HG03097 (cell line): ENCODE data around the gene RNF150.
"Not testable (repeated sequence)": the region's sequence is repeated elsewhere in the genome, so short reads cannot be mapped to it uniquely, and the experiment has no call there.

ENCODE experiments used
- ATAC-seq: cut with Tn5 transposase; IDR thresholded peaks from one replicate; pipeline ENCODE4 v1.9.1; 2021; ENCODE audit not compliant: unreplicated experiment, low FRiP score

Gene RNF150

DNA sequence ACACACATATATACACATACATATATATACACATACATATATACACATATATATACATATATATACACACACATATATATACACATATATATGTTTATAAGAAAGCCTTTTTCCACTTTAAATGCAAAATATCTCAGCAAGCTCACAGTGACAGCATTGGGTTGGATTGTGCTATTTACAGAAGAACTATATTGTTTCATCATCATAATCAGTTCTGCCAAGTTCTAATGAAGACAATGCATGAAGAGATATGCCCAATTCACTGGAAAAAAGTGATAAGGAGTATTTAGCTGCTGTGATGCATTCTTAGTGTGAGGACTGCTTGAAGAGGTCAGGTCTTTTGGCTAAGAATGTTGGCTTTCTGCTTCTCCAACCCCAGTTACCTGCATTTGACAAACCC lies 54.4 kb downstream of the RNF150 start:
- no peak for ATAC-seq

DNA sequence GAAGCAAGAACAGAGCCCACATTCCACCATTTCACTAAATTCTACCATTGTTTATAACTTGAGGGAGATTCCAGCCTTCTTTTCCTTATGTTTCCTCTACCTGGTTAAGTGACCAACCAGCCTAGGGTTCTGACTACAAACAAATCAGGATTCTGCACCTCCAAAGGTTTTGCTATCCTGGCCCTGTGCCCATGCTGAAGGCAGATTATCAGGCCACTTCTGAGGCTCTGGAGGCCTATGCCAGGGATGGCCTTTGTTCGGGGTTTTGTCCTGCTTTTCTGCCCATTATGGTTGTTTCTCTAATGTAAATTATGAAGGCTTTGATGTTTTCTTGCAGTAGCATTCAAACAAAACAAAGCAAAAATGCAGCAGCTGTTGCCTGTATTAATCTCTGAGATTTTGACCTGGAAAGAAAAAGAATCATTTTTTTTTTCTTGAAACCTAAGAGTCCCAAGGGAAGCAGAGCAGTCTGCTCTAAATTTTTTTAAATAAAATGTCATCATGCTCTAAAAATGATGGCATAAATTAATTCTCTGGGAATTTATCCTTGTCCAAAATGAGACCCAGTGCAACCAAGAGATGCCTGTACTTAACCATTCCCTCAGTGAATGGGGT lies 55.6 kb downstream of the RNF150 start:
- ATAC-seq, result no peak

DNA sequence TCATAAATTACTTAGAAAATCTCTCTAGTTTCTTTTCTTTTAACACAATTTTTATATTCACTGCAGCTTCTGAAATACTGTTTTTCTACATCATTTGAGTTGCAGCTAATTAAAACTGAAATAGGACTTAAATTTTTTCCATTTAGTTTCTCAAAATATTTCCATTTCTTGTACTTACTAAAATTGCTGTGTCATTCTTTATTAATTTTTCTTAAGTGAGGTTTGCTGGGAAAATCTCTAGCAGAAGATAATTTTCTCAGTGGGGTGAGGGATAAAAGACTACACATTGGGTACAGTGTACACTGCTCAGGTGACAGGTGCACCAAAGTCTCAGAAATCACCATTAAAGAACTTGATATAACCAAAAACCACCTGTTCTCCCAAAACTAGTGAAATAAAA lies 57.7 kb downstream of the RNF150 start:
- ATAC-seq, result no peak

DNA sequence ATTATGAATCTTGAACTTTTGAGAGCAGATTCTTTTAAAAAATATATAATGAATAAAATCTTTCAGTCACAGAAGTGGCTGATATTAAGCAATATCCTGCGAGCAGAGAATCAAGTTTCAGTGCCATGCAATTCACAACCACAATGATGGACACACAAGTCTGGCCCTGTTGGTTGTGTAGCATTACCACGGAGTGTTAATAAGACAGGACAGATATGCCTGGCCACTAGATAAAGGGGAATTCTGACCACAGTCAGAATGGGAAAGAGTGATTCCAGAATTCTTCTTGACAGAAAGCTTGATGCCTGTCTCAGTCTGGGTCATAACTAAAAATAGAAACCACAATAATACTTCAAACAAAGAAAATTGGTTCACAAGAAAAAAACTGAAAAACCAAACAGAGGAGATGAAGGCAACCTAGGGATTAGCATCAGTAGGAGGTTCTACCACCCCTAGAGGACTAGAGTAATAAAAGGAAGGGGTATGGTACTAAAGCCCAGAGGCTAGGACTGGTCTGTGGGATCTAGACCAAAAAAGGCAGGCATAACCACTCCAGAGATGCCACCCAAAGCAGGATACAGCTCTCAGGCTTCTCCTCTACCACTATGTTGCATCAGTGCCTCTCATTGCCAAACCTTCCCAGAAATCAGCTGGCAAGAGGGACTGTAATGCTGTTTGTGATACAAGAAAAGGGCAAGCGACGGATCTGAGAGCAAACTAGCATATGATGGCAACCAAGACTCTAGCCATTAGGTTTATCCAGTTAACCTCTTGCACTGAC lies 59.0 kb downstream of the RNF150 start:
- no peak for ATAC-seq

DNA sequence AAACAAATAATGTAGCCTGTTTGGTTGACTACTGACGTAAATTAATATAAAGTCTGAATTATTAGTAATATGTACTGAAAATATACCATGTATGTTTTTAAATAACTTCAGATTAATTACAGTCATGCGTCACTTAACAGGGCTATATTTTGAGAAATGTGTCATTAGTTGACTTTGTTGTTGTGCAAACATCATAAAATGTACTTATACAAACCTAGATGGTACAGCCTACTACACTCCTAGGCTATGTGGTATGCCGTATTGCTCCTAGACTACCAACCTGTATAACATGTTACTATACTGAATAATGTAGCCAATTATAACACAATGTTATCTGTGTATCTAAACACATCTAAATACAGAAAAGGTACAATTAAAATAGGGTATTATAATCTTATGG lies 66.6 kb downstream of the RNF150 start:
- ATAC-seq, result no peak

DNA sequence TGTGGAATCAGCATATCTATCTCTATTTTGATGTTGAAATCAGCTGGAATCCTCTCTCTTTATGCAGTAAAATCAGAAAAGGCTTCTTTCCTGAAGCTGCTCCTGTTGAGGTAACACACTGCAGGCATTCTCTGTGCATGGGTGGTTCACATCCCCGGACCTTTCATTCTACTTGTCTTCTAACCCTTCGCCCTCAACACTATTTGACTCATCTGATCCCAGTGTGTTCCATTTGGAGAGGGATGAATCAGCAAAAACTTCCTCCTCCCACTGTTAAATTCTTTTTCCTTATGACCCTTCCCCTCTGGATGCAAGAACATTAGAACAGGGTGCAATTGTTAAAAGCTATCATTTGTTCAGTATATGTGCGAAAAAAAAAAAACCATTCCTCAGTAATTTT lies 67.4 kb downstream of the RNF150 start:
- no peak for ATAC-seq

DNA sequence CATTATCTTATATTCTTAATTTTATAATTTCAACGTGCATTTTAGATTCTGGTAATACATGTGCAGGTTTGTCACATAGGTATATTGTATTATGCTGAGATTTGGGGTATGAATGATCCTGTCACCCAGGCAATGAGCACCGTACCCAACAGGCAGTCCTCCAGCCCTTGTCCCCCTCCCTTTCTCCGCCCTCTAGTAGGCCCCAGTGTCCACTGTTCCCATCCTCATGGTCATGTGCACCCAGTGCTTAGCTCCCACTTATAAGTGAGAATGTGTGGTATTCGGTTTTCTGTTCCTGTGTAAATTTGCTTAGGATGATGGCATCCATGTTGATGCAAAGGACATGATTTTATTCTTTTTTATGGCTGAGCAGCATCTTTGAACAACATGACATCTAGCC lies 70.6 kb downstream of the RNF150 start:
- ATAC-seq, result no peak

DNA sequence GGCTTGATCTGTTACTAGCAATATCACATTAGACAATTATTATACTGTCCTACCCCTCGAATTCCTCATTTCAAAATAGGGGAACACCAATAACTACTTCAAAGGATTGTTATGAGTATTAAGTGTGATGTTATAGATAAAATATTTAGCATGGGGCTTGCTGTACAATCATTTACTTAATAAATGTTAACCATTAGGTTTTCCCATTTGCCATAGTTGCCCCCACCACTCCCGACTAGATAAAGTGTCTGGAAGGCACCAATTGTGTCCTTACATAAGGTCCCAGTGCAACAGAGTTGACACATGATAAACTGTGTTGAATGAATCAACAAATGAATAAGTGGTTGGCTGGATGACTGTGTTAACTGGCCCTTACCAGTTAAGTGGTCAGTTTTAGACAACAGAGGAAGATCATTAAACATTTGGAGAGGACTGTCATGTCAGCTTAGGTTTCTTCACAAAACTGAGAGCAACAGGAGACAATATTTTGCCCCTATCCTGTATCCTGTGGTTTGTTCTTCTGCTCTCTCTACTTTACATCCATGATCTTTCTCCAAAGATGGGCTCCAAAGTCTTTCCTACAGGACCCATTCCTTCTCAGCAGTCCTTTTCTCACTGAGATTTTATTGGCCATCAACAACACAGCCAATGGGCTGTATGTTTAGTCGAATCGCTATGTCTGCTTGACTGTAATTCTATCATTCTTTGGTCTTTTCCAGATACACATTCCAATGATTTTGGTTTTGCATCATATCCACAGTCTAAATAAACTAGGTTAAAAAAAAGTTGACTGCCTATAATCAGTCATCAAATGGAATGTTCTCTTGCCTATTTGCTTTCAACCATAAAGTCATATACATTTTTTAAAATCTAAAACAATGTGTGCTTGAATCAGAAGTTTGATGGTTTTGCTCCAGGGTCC lies 74.4 kb downstream of the RNF150 start:
- ATAC-seq, result no peak

DNA sequence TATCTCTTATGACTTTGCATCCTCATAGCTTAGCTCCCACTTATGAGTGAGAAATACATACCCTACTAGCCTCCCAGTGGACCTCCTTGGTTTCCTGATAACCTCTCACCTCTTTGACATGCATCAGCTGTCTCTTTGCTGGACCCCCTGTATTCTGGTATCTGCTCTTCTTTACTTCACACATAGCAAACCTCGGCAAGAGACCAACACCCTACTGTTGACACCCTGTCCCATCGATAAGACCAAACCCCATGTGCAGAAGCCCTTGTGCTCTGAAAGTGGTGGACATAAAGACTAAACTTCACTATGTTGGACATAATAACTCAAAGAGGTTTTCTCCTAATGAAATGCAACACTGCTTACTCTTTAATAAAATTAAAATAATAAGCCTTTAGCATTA lies 75.7 kb downstream of the RNF150 start:
- ATAC-seq, result no peak

DNA sequence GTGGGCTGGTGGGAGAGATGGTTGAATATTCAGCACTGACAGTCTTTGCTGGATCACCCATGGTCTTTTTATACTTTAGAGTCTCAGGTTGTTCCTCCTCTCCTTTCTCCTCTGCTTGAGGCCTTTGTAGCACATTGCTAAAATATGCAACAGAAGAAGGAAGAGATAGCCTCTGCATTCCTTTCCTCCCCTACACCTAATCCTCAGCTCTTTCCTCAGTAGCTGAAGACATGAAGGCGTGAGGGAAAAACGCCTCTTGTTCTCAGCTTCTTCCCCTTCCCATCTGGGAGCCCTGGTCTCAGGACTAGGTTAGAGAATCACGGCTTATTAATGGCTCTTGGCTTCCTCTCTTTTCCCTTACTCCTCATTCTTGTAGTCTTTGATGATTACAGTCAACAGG lies 76.8 kb downstream of the RNF150 start:
- no peak for ATAC-seq

DNA sequence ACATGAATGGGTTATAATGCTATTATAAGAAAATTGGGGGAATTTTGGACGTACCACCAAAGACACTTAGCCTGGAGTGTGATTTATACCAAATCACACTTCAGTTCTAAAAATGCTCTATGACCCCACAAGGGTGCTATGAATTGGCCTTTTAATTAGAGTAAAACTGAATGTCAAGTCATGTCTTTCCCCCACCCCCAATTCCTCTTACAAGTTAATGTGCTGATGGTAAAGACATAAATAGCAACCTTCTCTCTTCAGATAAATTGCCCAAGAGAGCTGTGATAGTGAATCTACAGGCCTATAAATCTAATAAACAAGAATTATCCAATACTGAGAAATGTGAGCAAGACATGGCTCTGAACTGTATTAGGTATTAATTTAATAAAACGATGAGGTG lies 78.8 kb downstream of the RNF150 start:
- no peak for ATAC-seq

DNA sequence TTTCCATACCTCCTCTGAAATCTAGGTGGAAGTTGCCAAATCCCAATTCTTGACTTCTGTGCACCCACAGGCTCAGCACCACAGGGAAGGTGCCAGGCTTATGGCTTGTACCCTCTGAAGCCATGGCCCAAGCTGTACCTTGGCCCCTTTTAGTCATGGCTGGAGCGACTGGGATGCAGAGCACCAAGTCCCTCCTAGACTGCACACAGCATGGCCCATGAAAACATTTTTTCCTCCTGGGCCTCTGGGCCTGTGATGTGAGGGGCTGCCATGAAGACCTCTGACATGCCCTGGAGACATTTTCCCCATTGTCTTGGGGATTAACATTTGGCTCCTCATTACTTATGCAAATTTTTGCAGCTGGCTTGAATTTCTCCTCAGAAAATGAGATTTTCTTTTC lies 82.3 kb downstream of the RNF150 start:
- not testable (repeated sequence) for ATAC-seq

DNA sequence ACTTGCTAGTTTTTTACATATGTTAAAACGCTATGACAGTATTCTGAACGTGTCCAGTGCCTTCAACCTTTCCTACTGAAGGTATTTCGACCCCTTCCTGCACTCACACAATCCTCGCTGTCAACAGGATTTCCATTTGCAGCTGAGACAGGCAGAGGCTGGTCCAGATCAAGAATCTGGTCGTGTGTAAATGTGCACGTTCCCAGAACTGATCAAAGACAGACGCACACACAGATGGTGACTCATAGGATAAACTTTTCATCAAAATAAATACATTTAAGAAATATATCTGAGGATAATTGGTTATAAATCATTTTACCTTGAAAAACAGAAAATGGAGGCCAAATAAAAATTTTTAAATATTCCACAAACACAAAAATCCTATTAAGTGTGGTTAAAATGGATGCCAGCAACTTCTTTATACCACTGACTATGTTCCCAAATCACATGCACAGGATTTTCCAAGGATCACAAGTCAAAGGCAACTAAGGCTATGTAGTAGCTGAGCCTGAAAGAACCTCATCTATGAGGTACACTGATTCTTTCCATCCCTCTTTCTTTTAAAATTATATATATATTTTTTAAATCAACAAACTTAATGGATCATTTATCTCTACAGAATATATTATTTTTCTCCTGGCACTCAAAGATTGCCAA lies 85.9 kb downstream of the RNF150 start:
- no peak for ATAC-seq

DNA sequence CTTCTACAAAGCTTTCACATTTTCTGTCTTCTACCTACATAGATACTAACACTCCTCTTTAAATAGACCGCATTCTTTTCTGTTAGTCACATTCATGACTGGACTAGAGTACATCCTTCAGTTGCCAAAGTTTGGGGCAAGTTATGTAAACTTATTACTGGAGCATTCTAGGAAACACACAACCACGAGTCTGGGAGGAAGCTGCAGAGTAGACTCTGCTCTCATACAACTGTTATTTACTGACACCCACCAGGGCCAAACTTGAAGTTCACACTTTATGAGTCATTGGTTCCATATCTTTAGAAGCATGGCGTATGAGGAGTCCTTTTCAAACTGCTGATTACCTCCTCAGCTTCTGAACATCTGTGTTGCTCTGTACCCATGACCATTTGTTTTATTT lies 87.0 kb downstream of the RNF150 start:
- ATAC-seq, result no peak

DNA sequence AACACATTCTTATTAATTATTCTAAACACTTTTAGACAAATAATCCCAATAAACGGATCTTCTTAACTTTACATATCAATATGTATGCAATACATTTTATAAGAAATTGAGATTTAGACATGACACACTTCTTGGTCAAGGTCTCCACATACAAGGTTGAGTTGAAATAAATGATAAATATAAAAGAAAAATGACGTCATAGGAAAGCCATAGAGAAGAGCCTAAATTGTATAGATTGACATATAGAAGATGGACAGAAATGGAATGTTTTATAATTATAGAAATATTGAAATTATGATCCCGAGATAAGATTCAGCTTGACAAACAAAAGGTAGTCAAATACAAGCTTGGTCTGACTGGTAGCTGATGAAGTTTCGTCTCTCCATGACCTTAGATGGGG lies 87.4 kb downstream of the RNF150 start:
- no peak for ATAC-seq

DNA sequence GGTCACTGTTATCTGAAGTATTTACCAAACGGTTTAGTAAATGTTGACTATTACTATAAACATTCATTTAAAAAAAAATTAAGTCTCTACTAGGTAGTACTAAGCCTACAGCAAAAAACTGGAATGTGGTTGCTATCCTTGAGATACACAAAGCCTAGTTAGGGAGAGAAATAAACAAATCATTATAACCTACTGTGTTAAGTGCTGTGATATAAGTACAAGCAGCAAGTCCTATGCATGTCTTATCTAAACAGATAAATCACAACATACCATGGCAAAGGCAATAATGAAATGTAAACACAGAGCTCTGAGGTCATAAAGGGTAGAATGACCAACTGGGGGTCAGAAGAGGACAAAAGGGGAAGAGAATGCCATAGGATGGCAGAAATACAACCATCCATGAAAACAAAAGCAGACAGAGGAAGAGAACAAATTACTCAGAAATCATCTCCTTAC lies 92.2 kb downstream of the RNF150 start:
- no peak for ATAC-seq

DNA sequence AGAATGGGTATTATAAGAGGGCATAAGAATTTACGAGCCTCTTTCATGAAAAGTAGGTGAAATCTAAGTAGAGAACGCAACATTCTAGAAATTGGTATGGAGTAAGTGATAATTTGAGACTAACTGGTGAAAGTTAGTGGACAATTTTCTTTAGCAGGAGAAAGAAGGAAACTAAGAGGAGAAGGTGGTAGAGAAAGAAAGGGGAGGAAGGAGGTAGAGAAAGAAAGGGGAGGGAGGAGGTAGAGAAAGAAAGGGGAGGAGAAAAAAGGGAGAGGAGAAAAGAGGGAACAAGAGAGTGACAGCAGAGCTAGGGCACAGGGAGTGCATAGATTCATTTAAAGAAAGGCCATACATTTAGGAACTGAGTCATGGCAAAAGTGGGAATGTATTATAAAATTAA lies 94.1 kb downstream of the RNF150 start:
- ATAC-seq, result no peak

DNA sequence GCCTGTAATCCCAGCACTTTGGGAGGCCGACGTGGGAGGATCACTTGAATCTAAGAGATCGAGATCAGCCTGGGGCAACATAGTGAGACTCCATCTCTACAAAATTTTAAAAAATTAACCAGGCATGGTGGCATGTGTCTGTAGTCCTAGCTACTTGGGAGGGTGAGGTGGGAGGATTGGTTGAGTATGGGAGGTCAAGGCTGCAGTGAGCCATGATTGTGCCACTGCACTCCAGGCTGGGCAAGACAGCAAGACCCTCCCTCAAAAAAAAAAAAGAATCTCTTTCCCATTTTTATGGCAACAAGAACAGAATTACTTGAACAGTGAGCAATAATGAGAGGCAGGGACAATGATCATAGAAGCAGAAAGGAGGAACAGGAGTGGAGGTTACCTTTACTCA lies 94.8 kb downstream of the RNF150 start:
- no peak for ATAC-seq

DNA sequence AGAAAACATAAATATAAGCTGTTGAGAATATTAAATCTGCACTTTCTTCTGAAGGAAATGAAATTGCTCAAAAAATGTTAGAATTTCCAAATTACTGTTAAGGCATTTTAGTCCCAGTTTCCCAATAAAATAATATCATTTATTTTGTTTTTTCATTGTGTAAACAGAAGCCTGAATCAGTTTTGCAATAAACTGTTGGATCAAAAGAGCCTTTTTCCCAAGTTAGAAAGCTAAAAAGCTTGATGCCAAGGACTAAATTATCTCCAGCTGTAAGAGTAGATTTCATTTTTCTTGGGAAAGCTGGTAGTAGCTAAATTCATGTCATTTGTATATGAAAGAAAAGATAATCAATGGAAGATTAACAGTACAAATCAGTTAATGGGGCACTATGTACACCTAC lies 95.8 kb downstream of the RNF150 start:
- ATAC-seq, result no peak

DNA sequence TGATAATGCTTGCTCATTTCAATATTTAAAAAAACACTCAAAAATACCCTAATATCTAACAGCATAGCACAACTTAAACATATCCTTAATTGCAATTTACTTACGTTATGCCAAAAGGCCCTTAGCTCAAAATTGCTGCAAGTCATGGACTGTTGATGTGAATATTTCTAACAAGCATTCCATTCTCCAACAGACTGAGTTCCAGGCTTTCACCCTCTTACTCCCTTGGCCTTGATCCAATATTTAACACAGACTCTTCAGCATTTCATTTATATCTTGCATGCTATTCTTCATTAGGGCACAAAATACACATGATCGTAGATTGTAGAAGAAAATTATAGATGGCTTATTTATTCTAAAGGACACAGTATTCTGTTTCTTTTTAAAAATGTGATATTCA lies 96.5 kb downstream of the RNF150 start:
- no peak for ATAC-seq

DNA sequence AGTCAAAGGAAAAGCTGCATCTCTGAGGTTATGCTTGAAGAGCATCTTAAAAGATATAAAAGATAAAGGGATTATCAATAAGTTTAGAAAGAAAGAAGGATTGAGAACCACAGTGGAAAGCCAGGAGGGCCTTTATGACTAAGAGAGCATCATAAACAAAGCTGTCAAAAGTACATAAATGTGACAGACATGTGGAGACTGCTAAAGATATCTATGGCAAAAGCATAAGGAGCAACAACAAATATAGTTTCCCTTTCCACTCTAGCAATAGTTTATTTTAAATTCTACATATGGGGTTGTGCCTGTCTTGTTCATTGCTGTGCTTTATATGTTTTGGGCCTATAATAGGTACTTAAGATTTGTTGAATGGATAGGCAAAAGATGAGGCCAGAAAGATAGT lies 97.3 kb downstream of the RNF150 start:
- ATAC-seq, result no peak
